DND-41 (cell line): ENCODE data around the gene ASXL1.

Source experiments
- EZH2 ChIP-seq: IDR thresholded peaks from 3 replicates; pipeline ENCODE4 v1.6.1; 2012; ENCODE audit warnings: borderline replicate concordance, low read depth, mild to moderate bottlenecking, moderate library complexity, low read length, inconsistent platforms; ENCODE audit not compliant: severe bottlenecking
- TF ChIP-seq, protein P1 (sequence below): IDR thresholded peaks from 2 replicates; pipeline ENCODE4 v1.5.1; 2012; ENCODE audit warnings: borderline replicate concordance, low read length, moderate library complexity, mild to moderate bottlenecking; ENCODE audit not compliant: poor library complexity, severe bottlenecking; ENCODE audit errors: extremely low read depth

DNA sequence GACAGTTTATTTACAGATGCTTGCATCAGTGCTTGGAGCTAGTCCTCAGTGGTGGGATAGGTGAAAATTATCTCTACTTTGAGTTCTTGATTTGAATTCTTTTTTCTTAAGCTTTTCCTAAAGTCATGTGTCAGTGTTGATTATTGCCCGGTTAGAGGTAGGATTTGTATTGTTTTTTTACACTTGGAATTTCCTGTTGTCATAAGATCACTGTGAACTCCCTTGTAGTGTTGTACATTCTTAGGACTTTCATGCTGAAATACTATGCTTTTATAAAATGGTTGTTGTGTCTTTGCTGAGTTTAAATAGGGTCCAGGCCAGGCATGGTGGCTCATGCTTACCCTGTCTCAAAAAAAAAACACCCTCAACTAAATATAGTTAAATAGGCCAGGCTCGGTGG, 20.3 kb downstream of the ASXL1 start:
- no peak for TF ChIP-seq EZH2
- TF ChIP-seq, protein P1, sequence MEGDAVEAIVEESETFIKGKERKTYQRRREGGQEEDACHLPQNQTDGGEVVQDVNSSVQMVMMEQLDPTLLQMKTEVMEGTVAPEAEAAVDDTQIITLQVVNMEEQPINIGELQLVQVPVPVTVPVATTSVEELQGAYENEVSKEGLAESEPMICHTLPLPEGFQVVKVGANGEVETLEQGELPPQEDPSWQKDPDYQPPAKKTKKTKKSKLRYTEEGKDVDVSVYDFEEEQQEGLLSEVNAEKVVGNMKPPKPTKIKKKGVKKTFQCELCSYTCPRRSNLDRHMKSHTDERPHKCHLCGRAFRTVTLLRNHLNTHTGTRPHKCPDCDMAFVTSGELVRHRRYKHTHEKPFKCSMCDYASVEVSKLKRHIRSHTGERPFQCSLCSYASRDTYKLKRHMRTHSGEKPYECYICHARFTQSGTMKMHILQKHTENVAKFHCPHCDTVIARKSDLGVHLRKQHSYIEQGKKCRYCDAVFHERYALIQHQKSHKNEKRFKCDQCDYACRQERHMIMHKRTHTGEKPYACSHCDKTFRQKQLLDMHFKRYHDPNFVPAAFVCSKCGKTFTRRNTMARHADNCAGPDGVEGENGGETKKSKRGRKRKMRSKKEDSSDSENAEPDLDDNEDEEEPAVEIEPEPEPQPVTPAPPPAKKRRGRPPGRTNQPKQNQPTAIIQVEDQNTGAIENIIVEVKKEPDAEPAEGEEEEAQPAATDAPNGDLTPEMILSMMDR = no peak
